ENCODE measurements around the gene PGBD2.
"Not testable (repeated sequence)": the region's sequence is repeated elsewhere in the genome, so short reads cannot be mapped to it uniquely, and the experiment has no call there.

PGBD2 gene

DNA sequence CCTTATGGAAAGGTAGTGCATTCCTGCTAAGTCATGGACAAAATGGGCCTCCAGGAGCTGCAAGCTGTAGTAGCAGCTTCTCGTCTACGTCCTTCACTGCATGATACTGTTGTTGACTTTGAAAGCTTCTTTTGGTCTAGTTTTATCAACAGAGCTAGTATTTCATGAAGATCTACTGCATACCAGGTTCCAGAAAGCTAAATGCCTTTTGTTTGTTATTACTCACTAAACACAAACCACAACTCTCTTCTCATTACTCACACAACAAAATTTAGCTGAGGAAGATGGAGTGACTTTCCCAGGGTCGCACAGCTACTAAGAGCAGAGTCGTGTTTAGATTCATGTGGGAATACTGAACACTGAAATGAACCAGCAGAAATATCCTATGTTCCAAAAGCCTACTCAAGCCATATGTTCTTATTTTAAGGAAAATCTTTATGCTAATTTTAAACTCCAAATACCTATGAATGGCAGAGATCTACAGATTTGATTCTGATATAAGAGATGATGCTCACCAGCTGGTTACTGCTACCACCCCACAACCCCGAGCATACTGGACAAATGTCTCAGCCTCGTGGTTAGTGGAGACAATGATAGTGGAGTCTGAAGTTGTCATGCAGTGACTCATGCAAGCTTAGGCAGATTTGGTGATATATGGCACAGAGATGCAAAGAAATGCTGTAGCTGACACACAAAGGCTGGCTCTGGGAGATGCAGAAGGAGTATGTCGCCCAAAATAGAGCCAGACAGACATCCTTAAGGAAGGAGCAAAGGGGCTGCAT is 20.6 kb downstream of the PGBD2 start:
- in situ Hi-C loops (cut with HindIII; ENCODE audit: low sequenced_read_pairs) = no loop called here
- H3K4me3 ChIP-seq (ENCODE audit: low read depth, low read length) = no peak overlapping the region
- no peak for DNase-seq (ENCODE audit: low read depth)
- TF ChIP-seq, protein P1, sequence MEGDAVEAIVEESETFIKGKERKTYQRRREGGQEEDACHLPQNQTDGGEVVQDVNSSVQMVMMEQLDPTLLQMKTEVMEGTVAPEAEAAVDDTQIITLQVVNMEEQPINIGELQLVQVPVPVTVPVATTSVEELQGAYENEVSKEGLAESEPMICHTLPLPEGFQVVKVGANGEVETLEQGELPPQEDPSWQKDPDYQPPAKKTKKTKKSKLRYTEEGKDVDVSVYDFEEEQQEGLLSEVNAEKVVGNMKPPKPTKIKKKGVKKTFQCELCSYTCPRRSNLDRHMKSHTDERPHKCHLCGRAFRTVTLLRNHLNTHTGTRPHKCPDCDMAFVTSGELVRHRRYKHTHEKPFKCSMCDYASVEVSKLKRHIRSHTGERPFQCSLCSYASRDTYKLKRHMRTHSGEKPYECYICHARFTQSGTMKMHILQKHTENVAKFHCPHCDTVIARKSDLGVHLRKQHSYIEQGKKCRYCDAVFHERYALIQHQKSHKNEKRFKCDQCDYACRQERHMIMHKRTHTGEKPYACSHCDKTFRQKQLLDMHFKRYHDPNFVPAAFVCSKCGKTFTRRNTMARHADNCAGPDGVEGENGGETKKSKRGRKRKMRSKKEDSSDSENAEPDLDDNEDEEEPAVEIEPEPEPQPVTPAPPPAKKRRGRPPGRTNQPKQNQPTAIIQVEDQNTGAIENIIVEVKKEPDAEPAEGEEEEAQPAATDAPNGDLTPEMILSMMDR (IDR thresholded peaks at IDR 0.05; ENCODE audit: low read depth, low read length, missing control alignments) = no peak

DNA sequence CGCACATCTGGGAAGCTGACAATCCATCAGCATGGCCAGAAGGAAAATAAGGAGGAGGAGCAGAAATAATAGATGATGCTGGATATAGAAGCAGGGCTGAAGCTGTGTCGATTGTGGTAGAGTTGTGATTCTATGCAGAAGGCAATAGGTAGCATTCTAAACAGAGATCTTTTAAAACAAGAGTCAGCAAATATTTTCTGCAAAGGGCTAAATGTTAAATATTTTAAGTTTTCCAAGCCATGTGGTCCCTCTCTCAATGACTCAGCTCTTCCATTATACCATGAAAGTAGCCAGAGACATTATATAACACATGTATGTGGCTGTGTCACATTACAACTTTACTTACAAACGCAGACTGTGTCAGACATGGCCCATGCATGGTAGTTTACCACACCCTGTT is 21.2 kb downstream of the PGBD2 start:
- DNase-seq (ENCODE audit: low read depth); H3K4me3 ChIP-seq (ENCODE audit: low read depth, low read length); in situ Hi-C loops (cut with HindIII; ENCODE audit: low sequenced_read_pairs): not testable (repeated sequence)

DNA sequence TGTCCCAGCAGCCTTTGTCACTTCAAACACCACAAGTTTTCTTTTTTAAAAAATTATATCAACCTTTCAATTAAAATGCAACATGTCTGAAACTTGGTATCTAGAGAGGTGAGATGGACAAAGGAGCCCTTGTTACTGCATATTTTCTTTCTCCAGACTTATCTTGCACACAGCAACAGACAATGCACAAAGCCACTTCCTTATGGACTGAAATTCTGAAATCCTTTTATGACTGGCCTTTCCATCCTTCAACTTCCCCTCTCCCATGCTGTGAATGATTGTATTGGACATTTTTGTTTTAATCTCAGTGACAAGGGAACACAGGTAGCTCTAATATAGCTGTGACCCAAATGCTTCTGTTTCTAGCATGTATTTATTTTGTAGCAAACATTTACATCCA is 22.1 kb downstream of the PGBD2 start:
- H3K4me3 ChIP-seq (ENCODE audit: low read depth, low read length); DNase-seq (ENCODE audit: low read depth); in situ Hi-C loops (cut with HindIII; ENCODE audit: low sequenced_read_pairs): not testable (repeated sequence)

DNA sequence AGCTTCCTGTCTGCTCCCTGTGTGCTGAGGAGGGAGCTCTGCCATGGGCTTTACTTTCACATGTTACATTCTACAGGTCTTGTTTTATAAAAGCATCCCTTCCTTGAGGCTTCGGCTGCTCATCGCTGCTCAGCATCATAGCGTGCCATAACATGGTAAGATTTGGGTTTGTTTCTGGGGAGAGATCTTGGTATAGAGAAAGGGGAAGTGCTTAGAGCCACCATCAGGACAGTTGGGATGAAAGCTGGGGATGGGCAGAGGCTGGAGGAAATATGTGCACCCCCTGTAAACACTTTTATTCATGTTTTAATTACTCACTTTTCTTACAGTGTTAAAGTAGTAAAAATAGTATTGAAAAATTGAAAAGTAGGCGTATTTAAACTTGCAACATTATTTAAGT is 24.0 kb downstream of the PGBD2 start:
- DNase-seq (ENCODE audit: low read depth); in situ Hi-C loops (cut with HindIII; ENCODE audit: low sequenced_read_pairs); H3K4me3 ChIP-seq (ENCODE audit: low read depth, low read length): not testable (repeated sequence)

DNA sequence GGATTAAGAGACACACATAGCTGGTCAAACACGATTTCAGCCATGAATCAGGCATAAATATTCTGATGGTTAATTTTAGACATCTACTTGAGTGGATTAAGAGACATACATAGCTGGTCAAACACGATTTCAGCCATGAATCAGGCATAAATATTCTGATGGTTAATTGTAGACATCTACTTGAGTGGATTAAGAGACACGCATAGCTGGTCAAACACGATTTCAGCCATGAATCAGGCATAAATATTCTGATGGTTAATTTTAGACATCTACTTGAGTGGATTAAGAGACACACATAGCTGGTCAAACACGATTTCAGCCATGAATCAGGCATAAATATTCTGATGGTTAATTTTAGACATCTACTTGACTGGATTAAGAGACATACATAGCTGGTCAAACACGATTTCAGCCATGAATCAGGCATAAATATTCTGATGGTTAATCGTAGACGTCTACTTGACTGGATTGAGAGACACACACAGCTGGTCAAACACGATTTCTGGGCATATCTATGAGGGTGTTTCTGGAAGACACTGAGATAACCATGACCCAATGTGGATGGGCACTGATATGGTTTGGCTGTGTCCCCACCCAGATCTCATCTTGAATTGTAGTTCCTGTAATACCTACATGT is 32.3 kb downstream of the PGBD2 start:
- in situ Hi-C loops (cut with HindIII; ENCODE audit: low sequenced_read_pairs); H3K4me3 ChIP-seq (ENCODE audit: low read depth, low read length); DNase-seq (ENCODE audit: low read depth): not testable (repeated sequence)

DNA sequence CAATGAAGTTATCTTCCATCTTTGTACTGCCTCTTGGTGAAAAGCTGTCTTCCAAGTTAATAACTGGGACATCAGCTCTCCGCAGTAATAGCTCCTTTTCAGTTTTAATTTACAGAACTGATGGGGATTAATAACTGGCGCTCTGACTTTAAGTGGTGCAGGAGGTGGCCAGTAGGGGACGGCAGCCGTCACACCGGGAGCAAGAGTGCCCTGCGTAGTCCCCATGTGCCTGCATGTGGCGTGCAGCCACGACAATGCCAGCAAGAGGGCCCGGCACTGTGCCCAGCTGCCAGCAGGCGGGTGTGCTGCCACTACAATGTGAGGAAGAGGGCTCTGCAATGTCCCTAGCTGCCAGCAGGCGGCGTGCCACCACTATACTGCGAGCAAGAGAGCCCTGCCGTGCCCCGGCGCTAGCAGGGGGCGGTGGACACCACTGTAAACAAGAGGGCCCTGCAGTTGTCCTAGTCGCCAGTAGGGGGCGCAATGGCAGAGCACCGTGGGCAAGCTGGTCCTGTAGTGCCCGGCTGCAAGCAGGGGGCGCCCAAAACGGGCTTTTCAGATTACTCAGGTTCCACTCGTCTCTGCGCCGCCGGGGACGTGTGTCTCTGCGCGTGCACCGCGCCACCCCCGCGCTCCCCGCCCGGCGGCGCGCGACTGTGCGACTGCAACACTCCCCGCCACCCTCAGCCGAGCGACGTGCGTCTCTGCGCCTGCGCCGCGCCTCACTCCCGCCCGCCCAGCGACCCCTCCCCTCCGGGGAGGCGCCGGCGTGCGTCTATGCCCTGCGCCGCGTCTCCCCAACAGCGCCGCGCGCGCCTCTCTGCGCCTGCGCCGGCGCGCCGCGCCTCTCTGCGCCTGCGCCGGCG is 38.3 kb downstream of the PGBD2 start:
- DNase-seq (ENCODE audit: low read depth); in situ Hi-C loops (cut with HindIII; ENCODE audit: low sequenced_read_pairs); H3K4me3 ChIP-seq (ENCODE audit: low read depth, low read length): not testable (repeated sequence)

DNA sequence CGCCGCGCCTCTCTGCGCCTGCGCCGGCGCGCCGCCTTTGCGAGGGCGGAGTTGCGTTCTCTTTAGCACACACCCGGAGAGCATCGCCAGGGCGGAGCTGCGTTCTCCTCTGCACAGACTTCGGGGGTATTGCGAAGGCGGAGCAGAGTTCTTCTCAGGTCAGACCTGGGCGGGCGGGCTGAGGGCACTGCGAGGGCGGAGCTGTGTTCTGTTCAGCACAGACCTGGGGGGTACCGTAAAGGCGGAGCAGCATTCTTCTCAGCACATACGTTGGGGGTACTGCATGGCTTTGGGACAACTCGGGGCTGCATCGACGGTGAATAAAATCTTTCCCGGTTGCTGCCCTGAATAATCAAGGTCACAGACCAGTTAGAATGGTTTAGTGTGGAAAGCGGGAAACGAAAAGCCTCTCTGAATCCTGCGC is 39.0 kb downstream of the PGBD2 start:
- DNase-seq (ENCODE audit: low read depth); H3K4me3 ChIP-seq (ENCODE audit: low read depth, low read length); in situ Hi-C loops (cut with HindIII; ENCODE audit: low sequenced_read_pairs): not testable (repeated sequence)

DNA sequence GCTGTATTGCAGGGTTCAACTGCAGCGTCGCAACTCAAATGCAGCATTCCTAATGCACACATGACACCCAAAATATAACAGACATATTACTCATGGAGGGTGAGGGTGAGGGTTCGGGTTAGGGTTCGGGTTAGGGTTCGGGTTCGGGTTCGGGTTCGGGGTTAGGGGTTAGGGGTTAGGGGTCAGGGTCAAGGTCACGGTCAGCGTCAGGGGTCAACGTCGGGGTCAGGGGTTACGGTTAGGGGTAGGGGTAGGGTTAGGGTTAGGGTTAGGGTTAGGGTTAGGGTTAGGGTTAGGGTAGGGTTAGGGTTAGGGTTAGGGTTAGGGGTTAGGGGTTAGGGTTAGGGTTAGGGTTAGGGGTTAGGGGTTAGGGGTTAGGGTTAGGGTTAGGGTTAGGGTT is 39.4 kb downstream of the PGBD2 start:
- in situ Hi-C loops (cut with HindIII; ENCODE audit: low sequenced_read_pairs); H3K4me3 ChIP-seq (ENCODE audit: low read depth, low read length); DNase-seq (ENCODE audit: low read depth): not testable (repeated sequence)

DNA sequence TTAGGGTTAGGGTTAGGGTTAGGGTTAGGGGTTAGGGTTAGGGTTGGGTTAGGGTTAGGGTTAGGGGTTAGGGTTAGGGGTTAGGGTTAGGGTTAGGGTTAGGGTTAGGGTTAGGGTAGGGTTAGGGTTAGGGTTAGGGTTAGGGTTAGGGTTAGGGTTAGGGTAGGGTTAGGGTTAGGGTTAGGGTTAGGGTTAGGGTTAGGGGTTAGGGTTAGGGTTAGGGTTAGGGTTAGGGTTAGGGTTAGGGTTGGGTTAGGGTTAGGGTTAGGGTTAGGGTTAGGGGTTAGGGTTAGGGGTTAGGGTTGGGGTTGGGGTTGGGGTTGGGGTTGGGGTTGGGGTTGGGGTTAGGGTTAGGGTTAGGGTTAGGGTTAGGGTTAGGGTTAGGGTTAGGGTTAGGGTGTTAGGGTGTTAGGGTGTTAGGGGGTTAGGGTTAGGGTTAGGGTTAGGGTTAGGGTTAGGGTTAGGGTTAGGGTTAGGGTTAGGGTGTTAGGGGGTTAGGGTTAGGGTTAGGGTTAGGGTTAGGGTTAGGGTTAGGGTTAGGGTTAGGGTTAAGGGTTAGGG is 39.9 kb downstream of the PGBD2 start:
- H3K4me3 ChIP-seq (ENCODE audit: low read depth, low read length); DNase-seq (ENCODE audit: low read depth); in situ Hi-C loops (cut with HindIII; ENCODE audit: low sequenced_read_pairs): not testable (repeated sequence)

Measured in astrocyte of the cerebellum (primary cell).